Right lobe of liver (tissue), 4 donors: ENCODE results near the gene RAD51C.

Source experiments
- POLR2A ChIP-seq: fragments of 450-650 bp; IDR thresholded peaks from one replicate; pipeline ENCODE4 v1.6.1; 2017; ENCODE audit warnings: antibody characterized with exemption, mild to moderate bottlenecking
- TF ChIP-seq, protein P1 (sequence below), 4 donors: fragments of 200-600 bp in 3 of 4; fragments of 450-650 bp in 1 of 4; IDR thresholded peaks; one replicate each; pipeline versions ENCODE4 v1.5.1 to v1.8.0; 2016 to 2022; ENCODE audit warnings: antibody characterized with exemption in 4 of 4, mild to moderate bottlenecking in 2 of 4
- donor health status: DM: no; HTN: no; CAD: no.
- donor health status: DM: no; HTN: no; CAD: no.
- donor health status: DM: no; HTN: yes; CAD: no.

DNA sequence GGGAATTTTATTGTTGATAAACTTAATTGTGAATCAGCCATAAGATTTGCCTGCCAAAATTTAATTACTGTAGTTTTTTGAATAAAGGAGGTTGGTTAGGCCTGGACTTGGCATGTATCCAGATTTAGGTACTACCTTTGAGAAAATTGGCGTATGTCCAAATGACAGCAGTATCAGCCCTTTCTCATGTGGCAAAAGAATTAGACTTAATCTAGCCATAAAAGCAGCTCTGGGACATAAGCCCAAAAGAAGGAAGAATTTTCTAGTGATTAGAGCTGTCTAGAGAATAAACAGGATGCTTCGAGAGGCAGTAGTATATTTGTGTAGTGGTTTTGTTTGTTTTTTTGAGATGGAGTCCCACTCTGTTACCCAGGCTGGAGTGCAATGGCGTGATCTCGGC lies 91.0 kb downstream of the RAD51C start:
- TF ChIP-seq, protein P1, sequence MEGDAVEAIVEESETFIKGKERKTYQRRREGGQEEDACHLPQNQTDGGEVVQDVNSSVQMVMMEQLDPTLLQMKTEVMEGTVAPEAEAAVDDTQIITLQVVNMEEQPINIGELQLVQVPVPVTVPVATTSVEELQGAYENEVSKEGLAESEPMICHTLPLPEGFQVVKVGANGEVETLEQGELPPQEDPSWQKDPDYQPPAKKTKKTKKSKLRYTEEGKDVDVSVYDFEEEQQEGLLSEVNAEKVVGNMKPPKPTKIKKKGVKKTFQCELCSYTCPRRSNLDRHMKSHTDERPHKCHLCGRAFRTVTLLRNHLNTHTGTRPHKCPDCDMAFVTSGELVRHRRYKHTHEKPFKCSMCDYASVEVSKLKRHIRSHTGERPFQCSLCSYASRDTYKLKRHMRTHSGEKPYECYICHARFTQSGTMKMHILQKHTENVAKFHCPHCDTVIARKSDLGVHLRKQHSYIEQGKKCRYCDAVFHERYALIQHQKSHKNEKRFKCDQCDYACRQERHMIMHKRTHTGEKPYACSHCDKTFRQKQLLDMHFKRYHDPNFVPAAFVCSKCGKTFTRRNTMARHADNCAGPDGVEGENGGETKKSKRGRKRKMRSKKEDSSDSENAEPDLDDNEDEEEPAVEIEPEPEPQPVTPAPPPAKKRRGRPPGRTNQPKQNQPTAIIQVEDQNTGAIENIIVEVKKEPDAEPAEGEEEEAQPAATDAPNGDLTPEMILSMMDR (IDR thresholded peaks at IDR 0.05), result no peak
- no peak for TF ChIP-seq POLR2A
